ELF-1 (cell line): Measurements from ENCODE around the gene DDA1.
A peak's percentile ranks its signal among the peaks of the same experiment; 100 is the strongest.
"Not testable (repeated sequence)": the region's sequence is repeated elsewhere in the genome, so short reads cannot be mapped to it uniquely, and the experiment has no call there.

Experiments
- DNase-seq: peaks from one replicate; pipeline ENCODE4 v3.0.0-alpha.2; 2016; ENCODE audit warnings: low read depth, low spot score

The DDA1 gene

DNA sequence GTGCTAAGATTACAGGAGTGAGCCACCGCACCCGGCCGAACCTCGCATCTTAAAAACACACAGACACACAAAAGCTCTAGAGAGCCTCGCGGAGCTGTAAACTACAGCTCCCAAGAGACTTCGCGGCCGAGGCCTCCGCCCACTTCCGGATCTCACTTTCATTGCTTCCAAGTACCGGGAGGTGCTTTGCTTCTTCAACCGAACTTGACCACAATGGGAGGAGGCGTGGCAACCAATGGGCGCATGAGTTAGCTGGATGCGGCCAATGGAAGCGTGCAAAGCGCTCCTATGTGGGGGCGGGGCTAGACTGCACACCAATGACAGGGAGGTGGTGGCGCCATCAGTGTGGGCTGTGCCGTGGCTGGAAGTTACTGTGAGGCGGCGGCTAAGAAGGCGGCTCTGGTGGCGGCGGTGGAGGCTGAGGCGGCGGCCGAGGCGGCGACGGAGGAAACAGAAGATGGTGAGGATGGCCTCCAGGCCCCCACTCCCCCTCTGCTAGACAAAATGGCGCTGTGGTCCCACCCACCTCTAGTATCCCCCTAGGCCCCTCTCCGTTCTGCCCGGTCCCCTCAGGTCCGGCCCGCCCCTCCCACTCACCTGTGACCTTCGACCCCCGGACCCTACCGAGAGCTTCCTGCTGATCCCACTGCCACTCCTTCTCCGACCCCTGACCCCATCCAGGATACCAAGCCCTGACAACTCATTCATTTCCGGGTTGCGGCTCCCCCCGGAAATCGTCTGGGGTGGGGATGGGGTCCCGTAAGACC lies at the start of gene DDA1:
DDA1 (plus strand) TSS at position 366 of the 767 bp plus-strand sequence; CDS start at position 458, 92 bp downstream.
- peak; percentile 99 for DNase-seq

DNA sequence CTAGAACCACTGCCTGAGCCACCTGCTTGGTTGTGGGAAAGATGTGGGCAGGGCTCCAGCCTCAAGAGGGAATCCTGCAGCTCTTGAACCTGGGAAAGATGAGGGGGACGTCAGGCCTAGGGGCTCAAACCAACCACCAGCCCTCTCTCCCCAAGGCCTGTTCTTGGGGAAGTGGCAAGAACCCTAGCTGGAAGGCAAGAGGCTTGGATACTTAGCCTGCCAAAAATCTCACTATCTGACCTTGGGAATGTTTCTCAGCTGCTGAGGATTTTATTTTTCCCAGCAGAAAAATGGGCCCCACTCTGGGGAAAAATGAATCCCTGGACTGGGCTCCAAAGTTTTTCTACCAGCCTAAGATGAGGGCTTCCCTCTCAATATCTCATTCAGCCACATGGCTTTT lies 49.4 kb upstream of the DDA1 start:
- no peak for DNase-seq

DNA sequence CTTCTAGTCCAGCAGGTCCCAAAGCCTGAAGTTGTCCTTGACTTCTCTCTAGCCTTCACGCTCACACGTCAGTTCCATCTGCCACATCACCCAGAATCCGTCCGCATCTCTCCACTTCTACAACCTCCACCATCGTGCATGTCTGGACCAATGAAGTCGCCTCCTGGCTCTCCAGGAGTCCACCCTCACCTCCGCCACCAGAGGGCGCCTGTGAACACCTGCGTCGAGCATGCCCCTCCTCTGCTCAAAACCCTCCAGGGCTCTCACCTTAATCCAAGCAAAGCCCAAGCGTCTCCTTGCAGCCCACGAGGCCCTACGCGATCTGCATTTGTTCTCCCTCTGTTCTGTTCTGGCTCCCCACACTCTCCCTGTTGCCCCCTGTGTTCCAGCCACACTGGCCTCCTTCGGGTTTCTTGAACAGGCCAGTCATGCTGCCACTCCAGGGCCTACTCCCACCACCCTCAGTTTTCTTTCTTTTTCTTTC lies 48.5 kb upstream of the DDA1 start:
- peak; percentile 97 for DNase-seq

DNA sequence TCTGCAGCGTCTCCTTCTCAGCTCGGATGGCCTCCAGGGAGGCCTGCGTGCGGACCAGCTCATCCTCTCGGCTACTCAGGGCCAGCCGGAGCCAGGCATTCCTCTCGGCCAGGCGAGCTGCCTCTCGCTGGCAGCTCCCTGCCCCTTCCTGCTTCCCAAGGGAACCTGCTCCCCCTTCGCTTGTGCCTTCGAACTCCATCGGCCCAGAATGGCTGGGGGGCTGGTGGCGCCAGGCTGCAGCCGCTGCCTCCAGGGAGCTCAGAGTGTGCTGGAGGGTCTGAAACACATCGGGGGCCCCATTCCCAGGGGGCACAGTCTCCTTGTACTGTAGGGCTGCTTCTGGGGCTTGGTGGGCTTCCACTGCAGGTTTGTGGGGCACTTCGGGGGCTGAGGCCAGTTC lies 46.8 kb upstream of the DDA1 start:
- no peak for DNase-seq

DNA sequence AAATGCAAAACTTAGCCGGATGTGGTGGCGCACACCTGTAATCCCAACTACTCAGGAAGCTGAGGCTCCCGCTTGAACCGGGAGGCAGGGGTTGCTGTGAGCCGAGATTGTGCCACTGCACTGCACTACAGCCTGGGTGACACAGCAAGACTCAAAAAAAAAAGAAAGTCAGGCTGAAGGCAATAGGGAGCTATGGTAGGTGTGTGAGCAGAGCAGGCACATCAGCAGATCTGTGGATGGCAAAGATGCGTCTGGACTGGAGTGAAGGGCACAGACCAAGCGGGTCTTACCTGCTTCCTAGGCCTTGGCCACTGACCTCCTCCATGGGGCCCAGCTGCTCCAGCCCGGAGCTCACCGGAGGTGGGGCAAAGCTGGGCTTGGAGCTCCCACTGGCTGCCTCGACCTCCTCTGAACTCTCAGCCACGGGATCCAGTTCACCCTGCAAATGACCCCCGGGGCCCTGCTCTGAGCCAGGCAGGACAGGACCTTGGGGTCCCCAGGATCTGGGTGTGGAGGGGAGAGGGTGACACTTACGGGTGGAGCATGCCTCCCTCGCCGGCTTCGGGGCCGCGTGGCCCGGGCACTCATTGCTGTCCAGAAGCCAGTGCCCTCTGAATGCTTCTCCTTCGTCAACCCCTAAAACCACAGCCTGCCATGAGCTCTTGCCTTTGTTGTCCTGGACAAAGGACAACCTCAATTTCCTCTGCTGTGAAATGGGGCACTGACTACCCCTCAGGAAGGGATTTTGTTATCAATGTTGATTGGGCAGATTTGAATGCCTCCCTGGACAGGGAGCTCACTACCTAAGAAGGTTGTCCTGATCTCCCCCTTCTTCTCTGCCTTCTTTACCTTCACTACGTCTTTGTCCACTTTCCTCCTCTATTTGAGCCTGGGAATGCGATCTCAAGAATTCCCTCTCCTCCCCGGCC lies 45.4 kb upstream of the DDA1 start:
- DNase-seq: no peak

DNA sequence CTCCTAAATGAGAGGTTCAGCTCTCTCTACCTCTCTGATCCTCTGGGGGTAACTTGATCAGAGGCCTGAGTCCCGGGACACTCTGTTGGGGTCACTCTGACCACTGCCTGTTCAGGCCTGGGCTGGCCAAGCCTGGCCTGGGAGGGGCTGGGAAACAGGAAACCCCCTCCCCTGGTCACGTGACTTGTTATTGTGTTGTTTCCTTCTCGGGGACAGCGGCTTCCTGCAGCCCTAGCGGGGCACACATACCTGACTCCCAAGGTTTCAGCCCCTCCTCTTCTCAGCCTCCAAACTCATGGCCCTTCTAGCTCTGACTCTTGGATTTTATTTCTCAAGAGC lies 44.8 kb upstream of the DDA1 start, which contains the start of gene USHBP1:
USHBP1 (minus strand) TSS at position 105 of the 339 bp plus-strand sequence. CDS start 446 bp downstream, outside the sequence.
- DNase-seq: peak; percentile 79

DNA sequence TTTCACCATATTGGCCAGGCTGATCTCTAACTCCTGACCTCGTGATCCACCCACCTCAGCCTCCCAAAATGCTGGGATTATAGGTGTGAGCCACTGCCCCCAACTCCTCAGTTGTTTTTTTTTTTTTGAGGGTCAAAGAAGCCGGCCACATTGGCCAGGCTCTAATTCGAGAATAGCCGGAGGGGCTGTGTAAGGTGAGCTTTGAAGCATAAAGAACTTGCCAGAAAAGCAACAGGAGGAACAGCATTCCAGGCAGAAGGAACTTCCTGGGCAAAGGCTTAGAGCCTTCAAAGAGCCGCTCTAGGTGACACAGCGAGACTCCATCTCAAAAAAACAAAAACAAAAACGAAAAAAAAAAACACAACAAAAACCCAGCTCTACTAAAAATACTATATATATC lies 43.3 kb upstream of the DDA1 start:
- DNase-seq: peak; percentile 79

DNA sequence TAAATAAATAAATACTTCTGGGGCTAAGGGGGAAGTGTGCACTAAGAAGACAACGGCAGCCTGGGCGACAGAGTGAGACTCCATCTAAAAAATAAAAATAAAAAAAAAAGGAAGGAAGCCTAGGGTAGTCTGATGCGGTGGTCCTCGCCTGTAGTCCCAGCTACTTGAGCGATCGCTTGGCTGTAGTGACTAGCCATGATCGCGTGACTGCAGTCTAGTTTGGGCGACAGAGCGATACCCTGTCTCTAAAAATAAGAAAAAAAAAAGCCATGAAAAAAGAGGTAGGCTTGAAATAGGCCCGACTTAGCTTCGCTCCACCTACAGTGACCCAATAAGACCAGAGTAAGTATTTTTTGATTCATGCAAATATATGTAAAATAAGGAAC lies 42.8 kb upstream of the DDA1 start:
- no peak for DNase-seq

DNA sequence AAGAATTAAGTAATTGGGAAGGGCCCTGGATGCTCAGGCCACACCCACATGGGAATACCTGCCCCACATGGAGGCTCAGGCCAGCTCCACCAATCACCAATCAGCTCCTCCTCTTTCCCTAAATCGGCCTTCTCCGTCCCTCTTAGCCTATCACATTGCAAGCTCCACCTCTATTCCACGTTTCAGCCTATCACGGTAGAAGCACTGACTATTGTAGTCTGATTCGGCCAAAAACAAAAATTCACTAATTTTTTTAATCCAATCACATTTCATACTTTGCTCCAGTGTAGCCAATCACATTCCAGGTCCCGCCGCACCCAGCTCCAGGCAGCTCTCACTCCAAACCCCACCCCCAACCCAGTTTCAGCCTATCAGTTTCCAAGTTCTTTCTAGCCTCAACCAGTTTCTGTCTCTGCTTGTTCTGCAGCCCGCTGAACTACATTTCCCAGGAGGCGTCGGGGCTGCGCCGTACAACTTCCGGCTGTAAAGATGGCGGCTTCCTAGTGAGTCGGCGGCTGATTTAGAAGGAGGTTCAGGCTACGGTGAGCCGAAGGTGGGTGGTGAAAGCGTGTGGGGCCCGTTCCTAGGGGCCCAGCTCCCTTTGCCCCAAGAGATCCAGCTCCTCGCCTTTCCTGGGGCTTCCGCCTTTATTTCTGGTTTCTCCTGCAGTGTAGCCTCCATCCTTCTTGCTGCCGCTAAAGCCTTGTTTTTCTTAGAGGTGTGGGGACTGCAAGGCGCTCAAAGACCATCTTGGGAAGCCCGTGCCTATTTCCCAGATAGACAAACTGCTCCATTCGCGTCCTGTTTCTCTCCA lies 42.2 kb upstream of the DDA1 start, which contains the start of gene BABAM1:
BABAM1 (plus strand) TSS at position 469 of the 814 bp plus-strand sequence. CDS start 1,364 bp downstream, outside the sequence.
- peak; percentile 100 for DNase-seq

DNA sequence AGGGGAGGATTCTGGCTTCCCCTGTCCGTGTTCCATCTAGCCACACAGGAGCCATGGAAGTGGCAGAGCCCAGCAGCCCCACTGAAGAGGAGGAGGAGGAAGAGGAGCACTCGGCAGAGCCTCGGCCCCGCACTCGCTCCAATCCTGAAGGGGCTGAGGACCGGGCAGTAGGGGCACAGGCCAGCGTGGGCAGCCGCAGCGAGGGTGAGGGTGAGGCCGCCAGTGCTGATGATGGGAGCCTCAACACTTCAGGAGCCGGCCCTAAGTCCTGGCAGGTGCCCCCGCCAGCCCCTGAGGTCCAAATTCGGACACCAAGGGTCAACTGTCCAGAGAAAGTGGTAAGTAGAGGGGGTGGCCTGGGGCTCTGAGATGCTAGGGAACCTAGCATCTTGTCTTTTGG lies 40.6 kb upstream of the DDA1 start:
- DNase-seq: no peak

DNA sequence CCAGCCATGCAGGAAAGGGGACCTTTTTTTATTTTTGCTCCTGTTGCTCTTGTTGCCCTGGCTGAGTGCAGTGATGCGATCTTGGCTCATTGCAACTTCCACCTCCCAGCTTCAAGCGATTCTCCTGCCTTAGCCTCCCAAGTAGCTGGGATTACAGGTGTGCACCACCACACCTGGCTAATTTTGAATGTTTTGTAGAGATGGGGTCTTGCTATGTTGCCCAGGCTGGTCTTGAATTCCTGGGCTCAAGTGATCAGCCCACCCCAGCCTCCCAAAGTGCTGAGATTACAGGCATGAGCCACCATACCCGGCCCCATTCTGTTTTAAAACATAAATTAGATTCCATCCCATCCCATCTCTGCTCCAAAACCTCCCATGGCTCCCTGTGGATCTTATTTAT lies 34.5 kb upstream of the DDA1 start:
- DNase-seq: not testable (repeated sequence)

DNA sequence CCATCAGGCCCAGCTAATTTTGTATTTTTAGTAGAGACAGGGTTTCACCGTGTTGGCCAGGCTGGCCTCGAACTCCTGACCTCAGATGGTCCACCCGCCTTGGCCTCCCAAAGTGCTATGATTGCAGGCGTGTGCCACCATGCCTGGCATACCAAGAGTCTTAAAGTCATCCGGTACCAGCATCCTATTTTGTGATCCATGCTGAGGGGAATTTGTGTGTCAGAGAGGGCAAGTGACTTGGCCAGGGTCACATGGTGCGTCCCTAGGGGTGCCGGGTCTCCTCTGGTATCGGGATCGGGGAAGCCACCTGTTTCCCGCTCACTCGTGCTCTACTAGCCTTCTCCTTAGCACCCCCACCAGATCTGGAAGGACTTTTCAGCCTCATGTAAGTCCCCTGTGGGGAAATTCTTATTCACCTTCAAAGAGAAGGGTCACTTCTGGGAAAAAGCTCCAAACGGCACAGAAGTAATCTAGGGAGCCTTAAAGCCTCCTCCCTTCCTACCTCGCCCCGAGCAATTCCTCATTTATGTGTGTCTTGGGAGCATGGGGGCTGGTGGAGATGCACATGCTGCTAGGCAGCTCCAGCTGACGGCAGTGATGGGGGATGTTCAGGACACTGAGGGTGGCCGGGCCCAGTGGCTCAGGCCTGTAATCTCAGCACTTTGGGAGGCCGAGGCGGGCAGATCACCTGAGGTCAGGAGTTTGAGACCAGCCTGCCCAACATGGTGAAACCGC lies 33.8 kb upstream of the DDA1 start:
- DNase-seq: no peak

DNA sequence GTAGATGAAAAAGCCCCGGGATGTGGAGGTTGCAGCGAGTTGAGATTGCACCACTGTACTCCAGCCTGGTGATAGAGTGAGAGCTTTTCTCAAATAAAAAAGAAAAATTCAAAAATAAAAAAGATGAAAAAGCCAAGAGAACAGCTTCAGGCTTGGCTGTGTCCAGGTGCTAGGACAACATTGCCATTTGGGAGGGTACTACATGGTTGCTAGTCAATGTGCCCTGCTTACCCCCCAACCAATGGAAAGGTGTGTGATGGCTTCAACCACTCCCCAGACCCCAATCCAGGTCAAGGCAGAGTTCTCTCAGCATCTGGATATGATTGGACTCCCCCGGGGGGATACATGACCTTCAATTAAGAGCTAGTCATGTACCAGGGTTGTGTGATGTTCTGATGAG lies 29.9 kb upstream of the DDA1 start:
- no peak for DNase-seq

DNA sequence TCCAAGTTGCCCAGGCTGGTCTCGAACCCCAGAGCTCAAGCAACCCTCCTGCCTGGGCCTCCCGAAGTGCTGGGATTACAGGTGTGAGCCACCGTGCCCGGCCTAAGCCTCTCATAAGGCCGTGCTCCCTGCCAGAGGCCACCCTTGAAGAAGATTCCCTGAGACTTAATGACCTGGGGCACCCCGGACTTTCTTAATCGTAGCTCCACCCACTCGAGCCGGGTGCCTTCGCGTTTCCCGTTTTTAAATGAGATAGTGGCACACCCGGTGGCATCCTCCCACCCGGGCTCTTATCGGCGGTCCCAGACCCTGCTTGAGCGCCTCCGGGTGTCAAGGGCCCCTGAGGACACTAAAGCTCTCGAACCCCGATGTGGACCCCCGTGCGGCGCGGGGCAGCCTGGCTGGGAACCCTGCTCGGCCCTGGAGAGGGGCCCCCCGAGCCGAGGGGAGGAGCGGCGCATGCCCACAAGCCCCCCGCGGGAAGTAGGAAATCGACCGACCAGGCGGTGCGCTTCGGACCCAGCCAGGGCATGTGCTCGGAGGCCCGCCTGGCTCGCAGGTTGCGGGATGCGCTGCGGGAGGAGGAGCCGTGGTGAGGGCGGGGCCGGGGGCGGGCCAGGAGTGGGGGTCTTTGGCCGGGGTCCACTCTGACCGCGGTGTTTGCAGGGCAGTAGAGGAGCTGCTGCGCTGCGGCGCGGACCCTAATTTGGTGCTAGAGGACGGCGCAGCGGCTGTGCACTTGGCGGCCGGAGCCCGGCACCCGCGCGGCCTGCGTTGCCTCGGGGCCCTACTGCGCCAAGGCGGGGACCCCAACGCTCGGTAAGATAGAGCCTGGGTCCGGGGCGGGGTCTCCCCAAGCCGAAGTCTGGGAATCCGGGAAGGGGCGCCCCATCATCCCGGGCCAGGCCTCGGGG lies 27.7 kb upstream of the DDA1 start, which contains the start of gene ANKLE1:
ANKLE1 (plus strand) TSS at position 511 of the 914 bp plus-strand sequence; CDS start at position 531, 20 bp downstream.
- peak; percentile 34 for DNase-seq

DNA sequence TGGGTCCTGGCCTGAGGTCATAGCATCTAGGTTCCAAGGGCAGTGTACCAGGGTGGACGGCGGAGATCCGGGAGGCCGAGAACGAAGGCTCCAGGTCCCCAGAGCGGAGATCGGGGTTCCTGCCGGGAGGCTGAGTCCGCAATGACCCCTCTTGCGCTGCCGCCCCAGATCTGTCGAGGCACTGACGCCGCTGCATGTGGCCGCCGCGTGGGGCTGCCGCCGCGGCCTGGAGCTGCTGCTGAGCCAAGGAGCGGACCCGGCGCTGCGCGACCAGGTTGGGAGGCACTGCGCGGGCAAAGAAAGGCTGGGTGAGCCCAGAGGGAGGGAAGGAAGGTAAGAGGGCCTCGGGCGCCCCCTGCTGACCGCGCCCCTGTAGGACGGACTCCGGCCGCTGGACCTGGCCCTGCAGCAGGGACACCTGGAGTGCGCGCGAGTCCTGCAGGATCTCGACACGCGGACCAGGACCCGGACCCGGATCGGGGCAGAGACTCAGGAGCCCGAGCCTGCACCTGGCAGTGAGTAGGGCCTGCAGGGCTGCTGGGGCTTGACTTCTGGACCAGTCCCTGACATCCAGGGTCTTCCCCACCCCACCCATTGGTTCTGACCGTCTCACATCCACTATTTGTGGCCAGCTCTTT lies 26.8 kb upstream of the DDA1 start:
- peak; percentile 97 for DNase-seq

DNA sequence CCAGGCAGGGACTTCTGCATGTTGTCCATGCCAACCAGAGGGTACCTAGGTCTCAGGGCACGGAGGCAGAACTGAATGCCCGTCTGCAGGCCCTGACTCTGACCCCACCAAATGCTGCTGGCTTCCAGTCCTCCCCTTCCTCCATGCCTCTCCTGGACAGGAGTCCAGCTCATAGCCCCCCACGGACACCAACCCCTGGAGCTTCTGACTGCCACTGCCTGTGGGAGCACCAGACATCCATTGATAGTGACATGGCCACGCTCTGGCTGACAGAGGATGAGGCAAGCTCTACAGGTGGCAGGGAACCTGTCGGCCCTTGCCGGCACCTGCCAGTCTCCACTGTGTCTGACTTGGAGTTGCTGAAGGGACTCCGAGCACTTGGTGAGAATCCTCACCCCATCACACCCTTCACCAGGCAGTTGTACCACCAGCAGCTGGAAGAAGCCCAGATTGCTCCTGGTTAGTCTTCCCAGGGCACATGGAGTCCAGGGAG lies 25.8 kb upstream of the DDA1 start:
- DNase-seq: no peak

DNA sequence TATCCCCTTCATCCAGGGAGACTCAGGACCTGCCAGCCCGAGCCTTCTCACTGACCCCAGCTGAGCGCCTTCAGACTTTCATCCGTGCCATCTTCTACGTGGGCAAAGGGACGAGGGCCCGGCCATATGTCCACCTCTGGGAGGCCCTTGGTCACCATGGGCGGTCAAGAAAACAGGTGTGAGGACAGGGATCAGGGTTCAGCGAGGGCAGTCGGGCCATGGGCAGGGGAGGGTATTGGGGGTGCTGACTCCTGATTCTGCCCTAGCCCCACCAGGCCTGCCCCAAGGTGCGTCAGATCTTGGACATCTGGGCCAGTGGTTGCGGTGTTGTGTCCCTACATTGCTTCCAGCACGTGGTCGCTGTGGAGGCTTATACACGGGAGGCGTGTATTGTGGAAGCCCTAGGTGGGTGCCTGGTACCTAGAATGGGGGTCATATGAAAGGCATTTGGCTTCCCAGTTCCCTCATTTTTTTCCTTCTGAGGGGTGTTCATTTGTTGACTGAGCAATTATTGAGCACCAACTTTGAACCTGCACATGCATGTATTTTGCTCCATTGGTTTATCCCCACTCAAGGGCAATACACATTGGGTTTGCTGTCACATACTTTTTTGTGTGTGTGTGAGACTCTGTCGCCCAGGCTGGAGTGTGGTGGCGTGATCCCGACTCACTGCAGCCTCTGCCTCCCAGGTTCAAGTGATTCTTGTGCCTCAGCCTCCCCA lies 23.8 kb upstream of the DDA1 start:
- no peak for DNase-seq

DNA sequence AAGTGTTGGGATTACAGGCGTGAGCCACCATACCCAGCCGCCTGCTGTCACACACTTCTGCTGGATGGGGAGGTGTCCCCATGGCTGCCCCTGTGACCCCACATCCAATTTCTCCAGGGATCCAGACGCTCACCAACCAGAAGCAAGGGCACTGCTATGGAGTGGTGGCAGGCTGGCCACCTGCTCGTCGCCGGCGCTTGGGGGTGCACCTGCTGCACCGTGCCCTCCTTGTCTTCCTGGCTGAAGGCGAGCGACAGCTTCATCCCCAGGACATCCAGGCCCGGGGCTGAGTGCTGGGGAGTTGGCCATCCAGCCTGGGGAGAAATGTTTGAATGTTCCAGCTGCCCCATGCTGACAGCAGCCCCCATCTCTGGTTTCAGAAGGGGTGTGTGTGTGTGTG lies 23.1 kb upstream of the DDA1 start:
- DNase-seq: no peak
